HFFc6 (cell line): ENCODE measurements around the gene KRT7. TPM values are rescaled to one million over a fixed set of nuclear protein-coding genes. Genes with fewer than 3 reads are reported as not detected.

ENCODE experiments used
- DNase-seq: peaks from one replicate; pipeline ENCODE4 v3.0.0-alpha.2; 2018
- H3K27ac Mint-ChIP-seq: 2 replicates; pipeline ENCODE4 v1.8.0; 2020; ENCODE audit warnings: mild to moderate bottlenecking, mixed read lengths
- H3K27me3 Mint-ChIP-seq: 2 replicates; pipeline ENCODE4 v1.8.0; 2021; ENCODE audit warnings: mild to moderate bottlenecking, moderate library complexity, mixed read lengths; ENCODE audit not compliant: insufficient read depth
- H3K36me3 Mint-ChIP-seq: 2 replicates; pipeline ENCODE4 v1.8.0; 2021; ENCODE audit warnings: low read depth, mixed read lengths
- H3K4me1 Mint-ChIP-seq: 2 replicates; pipeline ENCODE4 v1.8.0; 2020; ENCODE audit warnings: low read depth, mixed read lengths
- H3K4me3 Mint-ChIP-seq: 2 replicates; pipeline ENCODE4 v1.8.0; 2020; ENCODE audit warnings: mild to moderate bottlenecking, moderate library complexity, mixed read lengths
- H3K9me3 Mint-ChIP-seq: 2 replicates; pipeline ENCODE4 v1.8.0; 2020; ENCODE audit warnings: mild to moderate bottlenecking, mixed read lengths
- CTCF ChIP-seq: fragments of 200-600 bp; sonication (generic); IDR thresholded peaks from 2 replicates; pipeline ENCODE4 v1.5.0; 2021; ENCODE audit warnings: antibody characterized with exemption, mild to moderate bottlenecking
- total RNA-seq, 6 experiments: library from RNA; stranded (reverse); fragmentation: NEBNext Ultra II Directional; extraction: Animal tissue kit (Norgen Biotek cat#: 25700); gene quantifications; 2 replicates in 1 of 6; 3 replicates in 5 of 6; pipeline ENCODE4 v1.2.3, GENCODE V29; 2021

KRT7 gene
- total RNA-seq, 6 experiments from 2014 or later = 62.7 to 379 (median 67.5) TPM

- no peak for TF ChIP-seq CTCF
- Mint-ChIP-seq H3K4me1 (peaks cover 84% of the 10 kb centered on the region), H3K36me3 (no peaks in the 10 kb centered on the region), H3K9me3 (no peaks in the 10 kb centered on the region), H3K27me3 (no peaks in the 10 kb centered on the region; the same call in 1 of the 2 replicates), H3K27ac (no peak overlapping the region), H3K4me3 (no peak overlapping the region)
- DNase-seq = no peak
Observed at GRCh38 chr12:52204931-52205505, 28.0 kb upstream of the KRT7 start.

DNA sequence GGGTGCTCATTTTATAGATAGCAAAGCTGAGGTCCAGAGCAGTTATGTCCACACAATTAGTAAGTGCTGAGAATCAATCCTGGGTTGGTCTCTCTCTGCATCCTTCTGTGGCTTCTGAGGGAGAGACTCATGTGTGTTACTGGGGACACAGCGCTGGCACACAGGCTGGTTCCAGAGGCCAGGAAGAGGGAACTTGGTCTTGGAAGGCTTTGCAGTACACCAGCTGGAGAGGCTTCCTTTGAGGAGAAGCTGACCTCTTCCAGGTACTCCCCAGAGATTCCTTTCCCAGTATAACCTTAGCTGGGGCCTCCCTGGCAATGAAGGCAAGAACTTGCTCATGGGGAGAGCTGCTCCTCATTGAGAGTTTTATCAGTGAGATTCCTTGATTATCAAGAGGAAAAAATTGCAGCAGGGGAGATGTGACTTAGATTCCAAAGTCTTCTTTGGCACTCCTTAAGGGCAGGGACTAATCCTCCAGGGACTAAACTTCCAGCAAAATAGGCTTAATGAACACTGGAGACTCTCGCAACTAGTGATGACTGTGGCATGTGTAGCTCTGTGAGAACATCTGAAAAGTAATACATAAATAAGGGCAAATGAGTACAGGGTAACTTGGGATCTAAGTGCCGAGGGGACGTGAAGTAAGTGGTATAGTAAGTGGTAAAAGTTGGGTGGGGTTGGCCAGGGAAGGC is 27.3 kb upstream of the KRT7 start:
- Mint-ChIP-seq H3K4me3 (no peak overlapping the region), H3K27ac (peak overlapping the region; percentile 17)
- no peak for DNase-seq

DNA sequence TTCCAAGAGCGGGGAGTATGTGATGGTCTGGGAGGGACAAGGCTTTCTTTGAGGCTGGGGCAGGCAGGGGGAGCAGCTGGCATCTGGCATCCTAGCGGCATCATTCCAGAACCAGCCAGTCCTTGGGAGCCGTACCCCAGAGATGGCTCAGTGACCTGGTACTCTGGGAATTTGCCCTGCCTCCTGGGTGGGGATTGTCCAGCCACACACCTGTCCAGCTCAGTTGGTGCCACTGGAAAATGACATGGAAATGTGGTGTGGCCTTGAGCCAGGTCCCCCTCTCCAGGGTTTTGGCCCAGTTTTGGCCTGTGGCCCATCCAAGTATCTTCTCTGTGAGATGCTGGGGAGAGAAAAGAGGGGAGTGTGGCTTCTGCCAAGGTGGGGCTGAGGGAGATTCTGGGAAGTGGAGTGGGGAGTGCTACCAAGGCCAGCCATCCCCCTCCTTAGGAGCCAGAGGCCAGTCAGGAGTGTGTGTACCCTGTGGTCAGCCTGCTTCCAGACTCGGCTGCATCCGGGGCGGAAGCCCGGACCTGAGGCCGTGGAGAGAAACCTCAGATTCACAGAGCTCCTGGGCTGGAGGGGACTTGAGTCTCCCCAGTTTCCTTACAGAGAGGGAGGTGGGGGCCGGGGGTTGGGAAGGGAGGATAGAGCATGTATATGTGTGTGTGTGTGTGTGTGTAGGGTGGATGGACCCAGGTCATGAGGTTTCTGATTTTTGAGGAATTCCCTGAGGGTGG is 26.6 kb upstream of the KRT7 start:
- no peak overlapping the region for H3K4me3 Mint-ChIP-seq
- no peak for TF ChIP-seq CTCF
- DNase-seq = no peak
- no peaks in the 10 kb centered on the region; the same call in 1 of the 2 replicates for H3K27me3 Mint-ChIP-seq
- H3K4me1 Mint-ChIP-seq = peaks cover 95% of the 10 kb centered on the region
- H3K36me3 Mint-ChIP-seq = no peaks in the 10 kb centered on the region
- H3K9me3 Mint-ChIP-seq = no peaks in the 10 kb centered on the region
- H3K27ac Mint-ChIP-seq = no peak overlapping the region

More for the DNA sequence above, 27.3 kb upstream of the KRT7 start:
- H3K4me1 Mint-ChIP-seq = peaks cover 91% of the 10 kb centered on the region
- TF ChIP-seq CTCF = no peak
- no peaks in the 10 kb centered on the region for H3K9me3 Mint-ChIP-seq
- no peaks in the 10 kb centered on the region for H3K36me3 Mint-ChIP-seq
- H3K27me3 Mint-ChIP-seq = no peaks in the 10 kb centered on the region; the same call in 1 of the 2 replicates

DNA sequence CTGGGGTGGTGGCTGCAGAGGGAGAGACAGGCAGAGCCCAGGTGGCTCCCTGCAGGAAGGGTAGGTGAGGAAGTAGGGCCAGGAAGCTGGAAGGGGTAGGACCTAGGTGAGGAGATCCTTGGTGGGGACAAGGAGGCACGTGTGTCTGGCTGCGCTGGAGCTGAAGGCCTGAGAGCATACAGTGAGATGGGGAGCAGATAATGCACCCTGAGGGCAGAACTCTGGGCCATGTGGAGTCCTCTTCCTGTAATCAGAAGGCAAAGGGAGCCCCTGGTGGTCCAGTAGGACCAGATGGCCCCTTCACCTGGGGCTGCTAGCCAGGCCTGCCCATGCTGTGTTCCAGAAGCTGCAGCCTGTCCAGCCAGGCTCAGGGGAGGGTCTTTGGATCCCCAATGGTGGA is 25.9 kb upstream of the KRT7 start:
- no peak for DNase-seq
- TF ChIP-seq CTCF = no peak
- H3K36me3 Mint-ChIP-seq = no peaks in the 10 kb centered on the region
- H3K9me3 Mint-ChIP-seq = no peaks in the 10 kb centered on the region
- peaks cover 2% of the 10 kb centered on the region; the same call in 1 of the 2 replicates for H3K27me3 Mint-ChIP-seq
- H3K4me3 Mint-ChIP-seq = no peak overlapping the region
- no peak overlapping the region for H3K27ac Mint-ChIP-seq
- peaks cover 89% of the 10 kb centered on the region for H3K4me1 Mint-ChIP-seq

- Mint-ChIP-seq H3K27ac (no peak overlapping the region), H3K9me3 (no peaks in the 10 kb centered on the region)
- no peak for TF ChIP-seq CTCF
Observed at GRCh38 chr12:52207895-52208294, 25.1 kb upstream of the KRT7 start.

More at GRCh38 chr12:52207895-52208294, 25.1 kb upstream of the KRT7 start:
- no peak for DNase-seq
- Mint-ChIP-seq H3K27me3 (peaks cover 2% of the 10 kb centered on the region; the same call in 1 of the 2 replicates), H3K4me1 (peaks cover 82% of the 10 kb centered on the region), H3K36me3 (no peaks in the 10 kb centered on the region), H3K4me3 (no peak overlapping the region)
